GM21367 (cell line): ENCODE data around the gene KCNQ2.

Experiments used
- ATAC-seq: cut with Tn5 transposase; IDR thresholded peaks from one replicate; pipeline ENCODE4 v1.9.1; 2021; ENCODE audit not compliant: unreplicated experiment

The KCNQ2 gene

GRCh38 chr20:63439866-63440265 lies 32.6 kb downstream of the KCNQ2 start:
- ATAC-seq, result no peak

GRCh38 chr20:63438121-63438520 lies 34.3 kb downstream of the KCNQ2 start:
- ATAC-seq, result no peak

GRCh38 chr20:63435552-63435951 lies 36.9 kb downstream of the KCNQ2 start:
- ATAC-seq, result no peak

- no peak for ATAC-seq
Measured at GRCh38 chr20:63434599-63435378, 37.7 kb downstream of the KCNQ2 start.

- no peak for ATAC-seq
Measured at GRCh38 chr20:63433756-63434531, 38.5 kb downstream of the KCNQ2 start.

- ATAC-seq, result no peak
Measured at GRCh38 chr20:63433351-63433750, 39.1 kb downstream of the KCNQ2 start.

GRCh38 chr20:63432577-63433325 lies 39.7 kb downstream of the KCNQ2 start:
- no peak for ATAC-seq

GRCh38 chr20:63431944-63432343 lies 40.5 kb downstream of the KCNQ2 start:
- ATAC-seq, result no peak

GRCh38 chr20:63430891-63431290 lies 41.6 kb downstream of the KCNQ2 start:
- no peak for ATAC-seq

GRCh38 chr20:63429992-63430391 lies 42.5 kb downstream of the KCNQ2 start:
- no peak for ATAC-seq

GRCh38 chr20:63428906-63429575 lies 43.4 kb downstream of the KCNQ2 start:
- ATAC-seq, result no peak

GRCh38 chr20:63427724-63428330 lies 44.6 kb downstream of the KCNQ2 start:
- ATAC-seq, result no peak

- no peak for ATAC-seq
Measured at GRCh38 chr20:63427206-63427605, 45.2 kb downstream of the KCNQ2 start.

- ATAC-seq, result no peak
Measured at GRCh38 chr20:63425846-63426485, 46.5 kb downstream of the KCNQ2 start.

GRCh38 chr20:63424613-63425012 lies 47.8 kb downstream of the KCNQ2 start:
- ATAC-seq, result no peak

- no peak for ATAC-seq
Measured at GRCh38 chr20:63423751-63424150, 48.7 kb downstream of the KCNQ2 start.

GRCh38 chr20:63422653-63423052 lies 49.8 kb downstream of the KCNQ2 start:
- ATAC-seq, result no peak

- no peak for ATAC-seq
Measured at GRCh38 chr20:63421913-63422312, 50.5 kb downstream of the KCNQ2 start.

GRCh38 chr20:63421094-63421692 lies 51.3 kb downstream of the KCNQ2 start:
- no peak for ATAC-seq
